Activated T-helper 1 cell treated with anti-CD3 and anti-CD28 coated beads, Interleukin-2, amount 50 U/mL, for 16 hours (primary cell): Measurements from ENCODE around the gene SUGCT.

Source experiments
- DNase-seq, 2 donors: peaks; one replicate each; pipeline ENCODE4 v3.0.0-alpha.2; 2020; ENCODE audit warnings: low read depth in 1 of 2, low spot score in 1 of 2

The SUGCT gene

DNA sequence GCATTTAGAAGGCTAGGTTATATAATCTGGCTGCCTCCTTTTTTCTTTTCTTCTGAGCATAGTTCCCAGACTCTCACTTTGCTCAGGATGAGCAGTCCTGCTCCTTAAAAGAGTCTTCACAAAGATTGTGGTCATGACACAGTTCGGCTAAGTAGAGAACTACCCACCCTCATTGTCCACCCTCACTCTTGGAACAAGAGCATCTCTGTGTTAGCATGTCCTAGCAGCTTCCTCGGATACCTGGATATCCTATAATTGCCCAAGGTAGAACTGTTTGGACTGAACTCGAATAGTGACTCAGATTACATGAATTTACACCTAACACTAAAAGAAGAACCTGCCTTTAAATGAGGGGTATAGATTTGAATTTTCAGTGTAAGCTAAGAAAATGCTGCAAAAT, 572.0 kb downstream of the SUGCT start:
- DNase-seq, result no peak

DNA sequence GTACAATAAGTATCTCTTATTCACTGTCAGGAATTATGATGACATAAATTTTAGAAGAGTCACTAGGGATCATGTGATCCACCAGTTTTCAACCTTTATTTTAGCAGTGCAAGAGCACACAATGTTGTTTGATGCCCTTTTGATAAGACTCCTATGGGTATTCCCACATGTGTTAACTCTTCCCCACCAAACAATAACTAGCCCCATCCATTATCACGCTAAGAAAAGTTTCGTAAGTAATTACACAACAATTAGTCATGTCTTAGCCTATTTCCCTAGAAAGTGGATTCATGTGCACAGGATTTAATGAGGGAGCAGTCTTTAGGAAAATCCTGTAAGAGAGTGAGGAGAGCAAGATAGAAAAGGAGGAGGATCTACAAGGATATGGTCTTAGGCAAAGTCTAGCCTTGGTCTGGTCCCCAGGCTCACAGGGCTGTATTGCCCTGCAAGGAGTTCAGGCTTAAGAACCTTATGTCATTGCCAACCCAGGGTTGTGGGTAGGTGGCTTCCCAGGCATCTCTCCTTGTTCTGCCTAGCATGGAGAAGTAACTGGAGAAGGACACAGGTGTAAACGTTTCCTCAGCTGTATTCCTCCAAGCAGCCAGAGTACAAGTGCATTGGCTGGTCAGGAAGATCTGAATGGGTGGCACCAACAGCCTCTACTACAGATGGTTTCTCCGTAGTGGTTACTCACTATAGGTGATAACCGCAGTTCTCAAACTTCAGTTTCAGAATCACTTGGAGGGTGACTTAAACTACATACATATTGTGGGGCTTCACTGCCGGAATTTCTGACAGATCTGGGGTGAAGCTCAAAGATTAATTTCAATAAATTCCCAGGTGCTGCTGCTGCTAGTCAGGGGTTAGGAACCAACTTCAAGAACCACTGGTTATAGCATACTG, 574.5 kb downstream of the SUGCT start:
- no peak for DNase-seq

DNA sequence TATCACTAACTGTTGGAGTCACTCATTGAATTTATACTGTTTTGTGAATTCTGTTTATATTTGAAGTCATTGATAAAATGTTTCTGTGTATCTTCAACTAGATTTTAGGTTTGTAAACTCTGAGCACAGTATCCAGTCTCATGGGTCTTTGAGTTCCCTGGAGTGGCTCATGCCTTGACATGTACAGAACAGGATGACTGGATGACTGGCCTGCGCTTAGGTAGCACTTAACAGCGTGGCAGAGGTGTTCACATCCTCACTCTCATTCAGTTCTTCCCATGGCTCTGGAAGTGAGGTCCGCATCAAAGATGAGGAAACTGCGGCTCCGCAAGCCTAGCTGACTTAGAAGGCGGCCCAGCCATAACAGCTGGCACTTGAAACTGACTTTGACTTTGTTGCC, 576.9 kb downstream of the SUGCT start:
- DNase-seq, result no peak

DNA sequence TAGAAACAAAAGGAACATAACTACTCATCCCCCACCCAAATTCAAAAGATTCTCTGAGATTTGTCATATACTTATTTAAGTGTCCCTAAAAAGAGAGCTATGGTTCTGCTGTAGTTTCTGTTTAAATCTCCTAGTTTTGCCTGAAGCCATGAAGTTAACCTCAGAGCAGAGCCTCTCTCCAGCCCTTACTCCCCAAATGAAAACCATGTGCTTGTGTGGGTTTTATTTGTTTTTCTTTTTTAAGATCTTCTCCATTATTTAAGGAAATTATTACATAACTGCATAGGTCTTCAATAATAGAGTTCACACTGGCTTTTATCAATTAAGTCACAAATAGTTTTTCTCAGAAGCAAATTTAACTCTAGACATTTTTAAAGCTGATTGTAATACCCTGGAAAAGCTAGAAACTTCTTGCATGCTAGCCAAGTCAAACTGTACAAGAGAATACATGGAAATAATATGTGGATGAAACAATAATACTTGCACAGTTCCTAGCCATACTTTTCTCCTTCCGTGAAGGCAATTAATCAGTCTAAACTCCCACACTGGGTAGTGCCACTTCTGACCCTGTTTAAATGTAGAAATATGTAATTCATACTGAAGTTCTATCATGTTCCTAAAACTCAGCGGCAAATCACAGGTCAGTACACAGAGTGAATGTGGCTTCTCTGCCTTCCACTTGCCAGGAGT, 579.7 kb downstream of the SUGCT start:
- DNase-seq, result no peak

DNA sequence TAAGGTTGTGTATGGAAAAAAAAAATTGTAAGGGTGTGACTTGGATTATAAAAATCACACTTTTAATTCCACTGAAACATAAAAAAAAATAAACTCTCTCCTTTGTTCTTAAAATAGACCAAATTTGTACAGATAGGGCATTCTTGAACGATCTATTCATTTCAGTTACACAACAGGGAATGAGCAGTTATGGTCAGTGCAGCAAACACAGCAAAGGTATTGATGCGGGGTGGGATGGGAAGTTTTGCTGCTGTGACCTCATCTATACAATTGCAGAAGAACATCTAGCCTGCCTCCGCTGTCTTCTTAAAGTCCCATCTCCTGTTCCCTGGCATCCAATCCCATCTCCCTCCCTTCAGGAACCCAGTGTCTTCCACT, 580.2 kb downstream of the SUGCT start:
- DNase-seq, result no peak

DNA sequence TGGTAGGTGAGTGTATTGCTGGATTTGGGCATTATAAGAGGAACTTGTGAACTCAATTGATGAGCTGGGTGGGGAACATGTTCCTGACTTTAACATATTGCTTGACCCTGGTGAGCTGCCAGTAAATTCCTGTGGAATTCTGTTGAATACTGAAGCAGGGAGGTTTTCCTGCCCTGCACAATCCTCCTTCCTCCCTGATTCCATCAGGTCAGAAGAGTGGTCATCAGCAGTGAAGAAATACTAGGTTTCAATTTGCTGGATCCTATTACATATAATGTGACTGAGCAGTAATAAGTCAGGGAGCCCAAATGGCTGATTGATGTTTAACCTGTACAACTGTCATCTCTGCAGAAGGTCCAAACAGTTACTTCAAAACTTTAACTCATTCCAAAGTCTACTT, 581.2 kb downstream of the SUGCT start:
- no peak for DNase-seq

DNA sequence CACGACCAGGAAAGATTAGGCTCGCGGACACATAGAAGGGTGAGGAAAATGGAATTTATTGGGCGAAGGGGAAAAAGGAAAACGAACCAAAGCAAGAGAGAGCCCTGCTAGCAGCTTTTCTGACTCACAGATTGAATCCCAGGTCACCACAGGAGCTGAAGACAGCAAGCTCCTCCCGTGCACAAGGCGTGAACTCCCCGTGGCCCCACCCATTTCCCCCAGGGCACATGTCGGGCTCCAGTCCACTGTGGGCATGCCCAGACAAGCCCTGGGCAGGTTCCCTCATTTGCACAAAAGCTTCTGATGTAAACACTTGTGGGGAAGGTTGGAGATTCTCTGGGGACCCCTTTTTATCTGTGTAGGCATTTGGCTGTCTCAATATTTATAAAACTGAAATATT, 582.4 kb downstream of the SUGCT start:
- DNase-seq, result no peak

DNA sequence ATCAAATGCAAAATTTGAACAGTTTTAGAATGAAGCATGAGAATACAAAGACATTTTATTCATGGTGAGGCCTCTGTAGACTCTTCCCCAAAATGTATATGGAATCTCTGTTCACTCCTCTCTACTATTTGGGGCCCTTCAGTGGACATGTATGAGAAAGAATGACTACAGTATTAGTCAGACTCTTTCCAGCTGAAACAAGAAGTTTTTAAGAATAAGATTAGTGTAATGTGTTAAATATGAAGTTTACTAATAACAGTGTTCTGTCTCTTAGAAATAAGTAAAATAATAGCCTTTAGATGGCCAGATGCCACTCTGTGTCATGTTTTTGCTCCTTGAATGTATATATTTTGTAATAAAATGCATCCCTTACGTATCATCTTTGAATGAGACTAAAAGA, 585.6 kb downstream of the SUGCT start:
- no peak for DNase-seq

DNA sequence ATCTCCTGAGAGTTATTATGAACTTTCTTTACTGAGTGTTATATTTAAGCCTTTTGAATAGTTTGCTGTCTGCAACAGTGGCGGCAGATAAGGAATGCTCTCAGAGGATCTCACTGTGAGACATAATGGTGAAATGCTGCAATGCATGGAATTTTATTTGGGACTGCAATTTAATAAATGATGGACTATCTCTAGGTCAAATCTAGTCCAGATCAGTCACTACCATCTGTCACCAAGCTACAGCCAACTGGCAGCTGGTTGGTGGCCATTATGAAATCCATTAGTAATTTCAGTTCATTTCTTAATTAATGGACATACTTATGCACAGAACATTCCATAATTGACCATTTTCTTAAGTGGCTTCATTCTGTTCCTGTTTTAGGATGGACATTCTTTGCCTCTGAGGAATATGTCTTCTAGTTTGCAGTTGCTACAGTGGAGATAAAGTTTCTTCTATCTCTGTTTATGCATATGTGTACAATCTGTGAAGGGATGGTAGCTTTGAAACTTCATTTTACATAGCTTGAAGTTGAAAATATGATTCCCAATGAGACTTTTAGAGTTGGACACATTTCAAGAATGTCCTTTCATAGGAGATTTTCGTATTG, 586.6 kb downstream of the SUGCT start:
- no peak for DNase-seq

DNA sequence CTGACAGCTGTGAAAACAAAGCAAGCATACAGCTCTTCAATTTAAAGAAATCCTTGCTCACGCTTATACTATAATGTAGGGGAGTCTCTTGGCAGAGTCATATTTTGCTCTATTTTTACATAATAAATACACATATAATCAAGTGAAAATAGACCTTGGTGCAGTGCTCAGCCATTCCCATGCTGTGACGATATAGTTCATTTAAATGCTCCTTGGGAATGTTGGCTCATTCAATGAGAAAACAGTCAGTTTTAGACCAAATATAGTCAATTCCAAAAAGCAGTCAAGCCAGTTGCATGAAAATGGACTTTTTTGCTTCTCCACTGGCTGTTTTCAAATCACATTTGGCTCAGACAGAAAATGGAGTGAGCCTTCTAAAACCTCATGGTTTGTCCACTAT, 587.4 kb downstream of the SUGCT start:
- DNase-seq, result no peak

DNA sequence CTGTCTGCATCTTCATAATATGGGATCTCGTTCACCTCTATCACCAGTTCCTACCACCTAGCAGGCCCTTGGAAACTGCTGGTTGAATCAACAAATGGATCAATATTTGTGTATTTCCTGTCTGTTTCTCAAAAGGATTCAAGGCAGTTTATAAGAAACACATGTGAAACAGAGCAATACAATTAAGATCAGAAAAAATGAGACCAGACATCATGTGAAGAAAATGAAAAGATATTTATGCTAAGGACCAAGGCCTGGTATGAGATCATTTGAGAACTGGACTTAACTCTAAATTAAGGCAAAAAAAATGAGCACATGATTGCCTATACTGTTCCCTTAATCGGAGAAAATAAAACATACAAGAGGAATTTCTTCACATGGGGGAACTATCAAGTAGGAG, 589.0 kb downstream of the SUGCT start:
- no peak for DNase-seq

DNA sequence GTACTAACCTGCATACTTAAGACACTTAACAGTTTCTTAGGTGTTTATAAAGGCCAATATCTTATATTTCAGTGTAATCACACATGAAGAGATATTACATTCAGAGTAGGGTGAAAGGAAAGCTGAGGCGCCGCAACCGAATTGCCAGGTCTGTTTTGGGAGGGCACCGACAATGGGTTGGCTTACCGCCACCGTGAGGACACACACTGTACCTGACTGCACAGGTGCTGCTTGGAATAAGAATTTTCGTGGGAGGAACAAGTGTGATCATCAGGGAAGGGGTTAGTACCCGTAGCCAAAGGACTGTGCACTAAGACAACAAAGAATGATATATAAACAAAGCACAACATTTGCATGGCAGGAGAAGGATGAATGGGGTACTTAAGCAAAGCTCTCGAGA, 591.8 kb downstream of the SUGCT start:
- DNase-seq, result no peak

DNA sequence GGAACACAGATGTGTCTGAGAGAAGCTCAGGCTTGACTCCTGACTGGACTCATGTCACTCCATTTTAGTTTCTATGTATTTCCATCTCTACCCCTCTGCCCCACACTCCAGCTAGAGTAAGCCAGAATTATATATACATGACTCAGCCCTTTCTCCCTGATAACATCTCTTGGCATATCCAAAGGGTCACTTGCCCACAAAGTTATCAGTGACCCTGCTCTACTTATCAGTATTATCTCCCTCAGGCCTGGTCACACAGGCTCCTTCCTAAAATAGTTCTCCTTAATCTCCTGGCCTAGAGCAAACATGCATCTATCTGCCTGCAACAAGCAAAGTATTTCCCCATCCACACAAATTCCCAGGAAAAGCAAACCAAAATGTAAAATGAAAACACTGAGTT, 598.3 kb downstream of the SUGCT start:
- no peak for DNase-seq

DNA sequence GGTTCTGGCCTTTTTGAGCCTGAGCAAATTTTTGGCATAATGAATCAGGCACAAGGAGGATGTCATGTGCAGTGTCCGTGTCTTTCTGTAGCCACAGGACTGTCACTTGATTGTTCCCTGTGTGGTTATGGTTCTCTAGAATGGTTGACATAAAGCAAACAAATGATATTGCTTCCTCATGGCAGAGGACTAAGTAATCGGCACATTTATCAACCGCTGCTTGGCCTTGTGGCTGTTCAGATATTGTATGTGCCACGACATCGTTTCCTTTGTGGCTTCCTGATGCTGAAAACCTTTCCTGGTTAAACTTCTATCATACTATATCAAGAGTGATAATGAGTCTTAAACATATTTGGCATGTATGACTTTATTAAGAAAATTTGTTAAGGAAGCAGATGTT, 598.8 kb downstream of the SUGCT start:
- no peak for DNase-seq

DNA sequence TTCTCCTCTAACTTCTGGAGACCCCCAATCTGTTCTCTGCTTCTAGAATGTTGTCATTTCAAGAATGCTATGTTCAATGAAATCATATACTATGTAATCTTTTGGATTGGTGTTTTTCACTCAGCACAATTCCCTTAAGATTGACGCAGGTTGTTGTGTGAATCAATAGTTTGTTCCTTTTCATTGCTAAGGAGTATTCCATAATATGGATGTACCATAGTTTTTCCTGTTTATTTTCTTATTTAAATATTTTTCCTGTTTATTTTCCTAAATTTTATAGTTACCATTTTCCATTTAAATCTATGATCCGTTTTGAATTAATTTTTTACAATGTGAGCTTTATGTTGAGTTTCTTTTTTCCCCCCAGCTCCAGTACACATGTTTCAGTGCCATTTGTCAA, 604.5 kb downstream of the SUGCT start:
- no peak for DNase-seq

DNA sequence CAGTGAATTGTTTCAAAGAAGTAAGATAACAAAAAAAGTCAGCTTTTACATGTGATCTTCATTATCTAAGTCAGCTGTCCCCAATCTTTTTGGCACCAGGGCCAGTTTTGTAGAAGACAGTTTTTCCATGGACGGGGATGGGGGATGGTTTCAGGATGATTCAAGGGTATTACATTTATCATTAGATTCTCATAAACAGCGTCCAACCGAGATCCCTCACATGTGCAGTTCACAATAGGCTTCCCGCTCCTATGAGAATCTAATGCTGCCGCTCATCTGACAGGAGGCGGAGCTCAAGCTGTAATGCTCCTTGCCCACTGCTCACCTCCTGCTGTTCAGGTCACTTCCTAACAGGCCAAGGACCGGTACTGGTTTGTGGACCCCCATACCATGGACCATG, 607.5 kb downstream of the SUGCT start:
- no peak for DNase-seq

DNA sequence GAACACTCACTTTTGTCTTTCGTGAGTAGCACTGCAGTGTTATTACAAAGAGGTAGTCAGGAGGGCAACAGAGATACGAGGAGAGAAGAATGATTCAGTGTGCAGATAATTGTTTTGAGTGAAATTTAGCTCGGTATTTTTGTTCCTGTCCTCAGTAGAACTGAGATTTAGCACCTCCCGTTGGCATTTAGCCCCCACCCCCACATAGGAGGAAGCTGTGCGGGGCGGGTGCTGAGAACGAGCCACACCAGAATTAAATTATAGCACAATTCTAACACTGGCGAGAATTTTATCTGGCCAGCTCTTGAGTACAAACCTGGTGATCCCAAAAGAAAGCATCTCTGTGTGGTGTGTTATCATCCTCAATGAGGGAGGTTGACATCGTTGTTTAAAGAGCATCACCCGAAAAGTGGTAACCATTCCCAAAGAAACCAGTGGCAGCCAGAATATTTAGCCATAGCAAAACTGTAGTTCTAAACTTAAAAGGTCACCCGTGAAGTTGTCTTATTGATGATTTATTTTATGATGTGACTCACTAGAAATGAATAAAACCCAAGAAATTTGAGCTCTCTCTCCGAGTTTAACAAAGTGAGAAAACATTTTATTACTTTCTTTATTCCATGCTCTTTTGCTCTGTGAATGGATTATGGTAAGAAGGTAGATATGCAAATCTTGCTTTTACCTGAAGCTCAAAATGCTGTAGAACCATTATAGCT, 612.2 kb downstream of the SUGCT start:
- no peak for DNase-seq

DNA sequence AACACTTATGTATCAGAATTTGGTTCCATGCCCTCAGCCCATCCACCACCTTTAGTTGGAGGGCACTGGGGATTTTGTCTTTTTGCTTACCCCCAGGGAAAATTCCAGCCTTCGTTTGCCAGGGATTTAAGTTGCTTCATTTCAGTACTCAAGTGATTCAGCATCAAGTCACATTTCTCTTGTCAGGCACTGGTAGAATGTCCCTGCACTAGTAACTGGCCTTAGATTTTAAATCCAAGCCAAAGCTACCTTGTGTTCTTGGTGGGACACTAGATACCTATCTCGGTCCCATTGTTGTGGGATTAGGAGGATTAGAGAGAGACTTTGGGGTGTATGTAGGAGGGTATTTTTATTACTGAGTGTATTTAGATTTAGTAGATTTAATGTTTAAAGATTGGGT, 613.1 kb downstream of the SUGCT start:
- DNase-seq, result no peak

DNA sequence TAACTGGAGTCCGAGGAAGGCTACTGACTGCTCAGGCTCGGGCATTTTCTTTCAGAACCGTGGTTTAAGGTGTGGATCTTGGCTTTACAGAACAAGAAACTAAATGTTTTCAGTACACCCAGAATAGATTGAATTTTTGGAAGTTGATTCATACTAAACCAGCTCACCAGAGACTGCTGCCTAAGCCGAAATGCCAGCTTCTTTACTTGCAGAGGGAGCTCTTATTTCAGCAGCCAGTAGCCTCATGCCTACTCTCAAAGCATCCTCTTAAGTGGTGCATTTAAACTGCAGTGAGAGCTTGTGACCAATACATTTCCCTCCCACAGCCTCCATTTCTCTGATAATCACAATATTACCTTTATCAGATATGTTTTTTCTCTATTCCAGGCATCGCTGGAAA, 615.1 kb downstream of the SUGCT start:
- DNase-seq, result no peak

DNA sequence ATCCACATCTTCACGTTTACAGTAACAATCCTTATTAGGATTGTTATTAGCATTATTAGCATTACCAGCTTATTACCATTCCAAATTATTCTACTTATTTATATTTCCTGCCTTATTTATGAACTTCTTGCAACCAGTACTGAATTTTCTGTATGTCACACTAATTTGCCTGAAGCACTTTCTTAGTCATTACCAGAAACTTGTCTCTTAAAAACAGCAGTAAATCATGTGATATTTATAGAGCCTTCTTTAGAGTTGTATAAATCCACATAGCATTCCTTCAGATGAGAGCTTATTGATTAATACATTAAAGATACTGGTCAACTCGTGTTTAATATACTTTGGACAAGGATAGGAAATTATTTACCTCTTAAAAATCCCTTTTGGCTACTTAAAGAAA, 618.6 kb downstream of the SUGCT start:
- no peak for DNase-seq

DNA sequence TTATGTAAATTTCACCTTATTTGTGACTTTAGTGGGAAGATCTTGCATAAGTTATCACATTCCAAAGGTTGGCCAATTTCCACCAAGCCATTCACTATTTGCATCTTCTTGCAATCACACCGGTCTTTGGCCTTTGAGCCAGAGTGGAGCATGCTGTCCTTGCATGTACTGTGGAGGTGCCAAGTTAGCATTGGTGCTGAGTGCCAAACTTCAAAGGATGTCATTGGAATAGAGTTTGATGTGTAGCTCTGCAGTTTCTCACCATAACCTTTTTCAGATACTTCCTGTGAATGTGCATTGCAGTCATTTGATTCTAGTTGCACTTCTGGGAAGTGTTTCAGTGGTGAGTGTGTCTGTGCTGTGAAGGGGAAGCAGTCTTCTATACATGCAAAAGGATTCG, 620.6 kb downstream of the SUGCT start:
- DNase-seq, result no peak

DNA sequence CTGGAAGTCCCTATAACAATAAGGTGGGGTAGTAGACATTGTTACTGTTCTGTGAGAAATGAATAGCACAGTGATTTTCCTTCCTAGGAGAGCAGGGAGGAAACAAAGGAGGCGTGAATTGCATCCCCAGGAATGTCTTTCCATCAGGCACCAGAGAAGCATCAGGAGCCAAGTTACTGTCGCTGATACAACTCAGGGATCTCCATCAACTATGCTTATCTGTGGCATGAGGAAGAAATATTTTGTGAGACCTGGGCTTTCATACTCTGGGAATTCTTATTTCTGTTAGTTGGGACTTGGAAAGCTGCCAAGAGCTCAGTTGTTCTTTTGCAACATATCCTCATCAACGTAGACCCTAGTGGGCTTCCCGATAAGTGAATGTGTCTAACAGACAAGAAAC, 622.3 kb downstream of the SUGCT start:
- no peak for DNase-seq
